ENCODE results near the gene INPP5K.
"Not testable (repeated sequence)": the region's sequence is repeated elsewhere in the genome, so short reads cannot be mapped to it uniquely, and the experiment has no call there.

Gene INPP5K

DNA sequence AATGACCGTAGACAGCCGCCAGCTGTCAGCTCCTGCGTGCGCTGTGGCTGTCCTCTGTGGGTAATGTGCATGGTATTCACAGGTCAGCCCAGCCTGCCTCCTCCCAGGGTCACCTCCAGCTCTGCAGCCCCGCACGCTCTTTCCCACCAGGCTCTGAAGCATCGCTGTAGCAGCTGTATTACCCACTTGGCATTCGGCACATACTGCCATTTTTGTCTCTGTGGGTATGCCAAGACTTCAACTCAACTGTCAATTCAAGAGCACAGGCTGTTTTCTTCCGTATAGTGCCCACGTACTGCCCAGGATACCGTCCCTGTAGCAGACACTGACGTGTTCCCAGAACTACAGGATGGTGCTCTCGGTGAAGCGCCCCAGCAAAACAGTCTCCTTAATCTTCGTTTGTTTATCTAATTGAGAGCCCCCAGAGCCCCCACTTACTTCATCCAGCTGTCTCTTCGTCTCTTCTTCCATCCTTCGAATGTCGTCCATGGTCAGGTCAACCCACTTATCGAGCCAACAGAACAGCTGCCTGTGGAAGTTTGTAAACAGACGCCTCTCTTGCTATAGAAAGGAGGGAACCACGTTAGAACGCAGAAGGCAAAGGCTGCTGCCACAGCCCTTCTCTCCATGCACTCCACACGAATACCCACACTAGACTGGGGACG is 17.4 kb upstream of the INPP5K start:
- no peak for DNase-seq (ENCODE audit: low spot score)
- in situ Hi-C loops (cut with MboI; ENCODE audit: low sequenced_read_pairs, unreplicated experiment): no loop called here
- TF ChIP-seq, protein P1, sequence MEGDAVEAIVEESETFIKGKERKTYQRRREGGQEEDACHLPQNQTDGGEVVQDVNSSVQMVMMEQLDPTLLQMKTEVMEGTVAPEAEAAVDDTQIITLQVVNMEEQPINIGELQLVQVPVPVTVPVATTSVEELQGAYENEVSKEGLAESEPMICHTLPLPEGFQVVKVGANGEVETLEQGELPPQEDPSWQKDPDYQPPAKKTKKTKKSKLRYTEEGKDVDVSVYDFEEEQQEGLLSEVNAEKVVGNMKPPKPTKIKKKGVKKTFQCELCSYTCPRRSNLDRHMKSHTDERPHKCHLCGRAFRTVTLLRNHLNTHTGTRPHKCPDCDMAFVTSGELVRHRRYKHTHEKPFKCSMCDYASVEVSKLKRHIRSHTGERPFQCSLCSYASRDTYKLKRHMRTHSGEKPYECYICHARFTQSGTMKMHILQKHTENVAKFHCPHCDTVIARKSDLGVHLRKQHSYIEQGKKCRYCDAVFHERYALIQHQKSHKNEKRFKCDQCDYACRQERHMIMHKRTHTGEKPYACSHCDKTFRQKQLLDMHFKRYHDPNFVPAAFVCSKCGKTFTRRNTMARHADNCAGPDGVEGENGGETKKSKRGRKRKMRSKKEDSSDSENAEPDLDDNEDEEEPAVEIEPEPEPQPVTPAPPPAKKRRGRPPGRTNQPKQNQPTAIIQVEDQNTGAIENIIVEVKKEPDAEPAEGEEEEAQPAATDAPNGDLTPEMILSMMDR (IDR thresholded peaks at IDR 0.05; ENCODE audit: borderline replicate concordance, control extremely low read depth, extremely low read depth, insufficient read depth, missing control alignments): no peak

DNA sequence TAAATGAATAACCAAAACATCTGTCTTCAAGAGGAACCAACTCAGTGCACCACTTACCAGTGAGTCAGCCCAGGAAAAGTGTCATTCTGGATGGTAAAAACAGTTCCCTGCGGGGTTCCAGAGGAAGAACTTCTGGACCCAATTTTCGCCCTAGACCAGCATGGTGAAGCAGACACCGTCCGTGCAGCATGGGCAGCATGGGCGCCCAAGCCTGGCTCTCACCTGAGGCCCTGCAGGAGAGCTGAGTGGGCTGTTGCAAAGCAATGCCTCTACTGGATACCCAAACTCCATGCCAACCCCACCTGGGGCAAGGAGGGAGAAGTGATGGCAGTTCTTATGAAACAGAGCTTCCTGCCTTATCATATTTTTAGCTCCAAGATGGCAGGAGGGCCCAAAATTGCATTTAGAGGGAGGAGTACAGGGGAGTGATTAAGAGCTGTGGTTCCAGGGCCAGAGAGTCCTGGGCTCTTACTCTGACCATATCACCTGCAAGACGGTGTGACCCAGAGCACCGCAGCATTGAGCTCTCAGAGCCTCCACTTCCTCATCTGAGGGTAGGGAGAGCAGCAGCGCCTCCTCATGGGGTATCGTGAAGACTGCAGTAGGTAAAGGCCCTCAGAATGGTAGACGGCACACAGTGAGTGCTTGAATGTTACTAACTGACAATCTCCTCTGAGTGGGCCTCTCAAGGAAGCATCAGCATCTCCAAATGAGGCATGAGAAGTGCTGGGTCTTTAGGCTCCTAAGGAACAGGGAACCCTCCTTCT is 16.6 kb upstream of the INPP5K start:
- in situ Hi-C loops (cut with MboI; ENCODE audit: low sequenced_read_pairs, unreplicated experiment): no loop called here
- peak; percentile 55 for DNase-seq (ENCODE audit: low spot score)
- TF ChIP-seq, protein P1 (IDR thresholded peaks at IDR 0.05; ENCODE audit: borderline replicate concordance, control extremely low read depth, extremely low read depth, insufficient read depth, missing control alignments): no peak

DNA sequence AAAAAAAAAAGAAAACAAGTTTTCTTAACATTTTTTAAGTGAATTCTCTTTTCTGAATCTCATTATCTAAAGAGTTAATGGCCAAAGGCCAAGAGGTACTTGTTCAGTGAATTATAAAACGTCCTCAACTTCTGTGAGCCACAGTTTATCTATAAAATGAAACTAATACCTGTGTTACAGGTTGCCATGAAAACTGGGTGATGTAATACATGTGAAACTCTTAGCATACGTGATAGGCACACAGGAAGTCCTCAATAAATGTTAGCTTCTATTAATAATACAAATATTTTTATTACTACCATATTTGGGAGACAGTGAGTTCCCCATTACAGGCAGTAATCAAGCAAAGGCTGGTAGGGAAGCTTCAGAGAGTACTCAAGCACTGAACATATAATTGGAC is 13.5 kb upstream of the INPP5K start:
- DNase-seq (ENCODE audit: low spot score): no peak
- in situ Hi-C loops (cut with MboI; ENCODE audit: low sequenced_read_pairs, unreplicated experiment): no loop called here
- TF ChIP-seq, protein P1 (IDR thresholded peaks at IDR 0.05; ENCODE audit: borderline replicate concordance, control extremely low read depth, extremely low read depth, insufficient read depth, missing control alignments): no peak

DNA sequence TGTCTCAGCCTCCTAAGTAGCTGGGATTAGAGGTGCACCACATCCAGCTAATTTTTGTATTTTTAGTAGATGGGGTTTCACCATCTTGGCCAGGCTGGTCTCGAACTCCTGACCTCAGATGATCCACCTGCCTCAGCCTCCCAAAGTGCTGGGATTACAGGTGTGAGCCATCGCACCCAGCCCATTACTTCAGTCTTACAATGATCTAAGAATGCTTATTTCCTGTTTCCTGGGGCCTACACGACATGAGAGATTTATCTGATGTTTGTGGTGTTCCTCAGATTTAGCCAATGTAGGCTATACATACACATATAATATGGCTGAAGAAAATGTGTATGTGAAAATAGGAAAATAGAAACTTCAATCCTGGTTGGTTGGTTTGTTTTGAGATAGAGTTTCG is 10.5 kb upstream of the INPP5K start:
- in situ Hi-C loops (cut with MboI; ENCODE audit: low sequenced_read_pairs, unreplicated experiment); DNase-seq (ENCODE audit: low spot score): not testable (repeated sequence)

DNA sequence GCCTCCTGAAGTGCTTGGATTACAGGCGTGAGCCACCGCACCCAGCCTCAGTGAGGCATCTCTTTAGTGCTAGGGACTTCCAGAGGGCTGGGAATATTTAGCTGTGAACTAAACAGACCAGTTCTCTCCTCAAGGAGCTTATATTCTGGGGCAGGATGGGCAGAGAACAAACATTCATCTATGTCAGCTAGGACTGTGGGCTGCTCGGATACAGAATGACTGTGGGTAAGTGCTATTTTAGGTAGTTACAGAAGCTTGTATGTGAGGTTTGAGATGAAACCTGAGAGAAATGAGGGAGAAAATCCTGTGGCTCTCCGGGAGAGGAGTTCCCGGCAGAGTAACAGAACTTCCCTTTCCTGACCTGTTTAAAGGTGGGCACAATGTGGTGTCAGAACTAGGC is 6.2 kb upstream of the INPP5K start:
- no peak for DNase-seq (ENCODE audit: low spot score)
- TF ChIP-seq, protein P1 (IDR thresholded peaks at IDR 0.05; ENCODE audit: borderline replicate concordance, control extremely low read depth, extremely low read depth, insufficient read depth, missing control alignments): no peak
- in situ Hi-C loops (cut with MboI; ENCODE audit: low sequenced_read_pairs, unreplicated experiment): no loop called here

DNA sequence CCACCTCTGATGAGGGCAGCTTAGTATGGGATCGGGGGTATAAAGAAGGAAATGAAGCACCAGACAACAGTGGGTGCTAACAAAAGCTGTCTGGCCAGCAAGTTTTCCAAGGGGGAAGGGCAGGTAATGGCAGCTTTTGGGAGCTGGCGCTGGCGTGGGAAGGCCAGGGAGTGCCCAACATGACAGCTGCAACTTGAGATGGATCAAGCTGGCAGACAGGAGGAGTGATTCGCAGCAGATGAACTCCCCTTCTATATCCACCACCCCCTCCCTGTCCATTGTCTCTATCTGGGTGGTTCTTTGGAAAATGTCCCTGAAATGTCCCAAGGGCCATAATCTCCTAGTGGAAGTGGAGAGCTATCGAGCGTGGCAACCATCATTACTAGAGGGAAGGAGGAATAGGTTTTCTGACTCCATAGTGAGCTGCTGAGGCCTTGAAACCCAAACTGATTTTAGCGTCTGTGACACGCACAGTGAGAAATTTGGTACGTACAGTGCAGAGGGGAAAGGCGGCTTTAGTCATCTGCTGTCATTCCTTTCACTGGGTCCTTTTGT is 4.8 kb upstream of the INPP5K start:
- no peak for DNase-seq (ENCODE audit: low spot score)
- TF ChIP-seq, protein P1 (IDR thresholded peaks at IDR 0.05; ENCODE audit: borderline replicate concordance, control extremely low read depth, extremely low read depth, insufficient read depth, missing control alignments): no peak
- in situ Hi-C loops (cut with MboI; ENCODE audit: low sequenced_read_pairs, unreplicated experiment): no loop called here

DNA sequence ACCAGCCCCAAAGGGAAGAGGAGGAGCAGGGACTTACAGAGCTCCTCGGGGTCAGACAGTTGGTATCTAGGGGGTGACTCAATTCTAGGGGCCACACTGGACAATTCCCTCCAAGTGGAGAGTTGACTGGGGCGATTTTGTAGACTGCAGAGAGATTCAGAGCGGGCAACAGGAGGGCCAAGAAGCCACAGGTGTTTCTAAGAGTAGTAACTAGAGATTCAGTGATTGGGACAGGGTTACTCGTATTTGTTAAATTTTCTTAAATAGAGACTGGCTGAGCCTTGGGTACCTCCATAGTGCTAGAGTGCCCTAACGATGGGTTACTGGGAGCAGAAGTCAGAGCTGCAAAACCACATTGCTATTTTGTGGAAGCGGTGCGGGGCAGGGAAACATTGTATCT is 3.3 kb upstream of the INPP5K start:
- DNase-seq (ENCODE audit: low spot score): no peak
- in situ Hi-C loops (cut with MboI; ENCODE audit: low sequenced_read_pairs, unreplicated experiment): loop anchor here (10.0 kb wide), 1 partner anchor 165 kb away; no protein-coding TSS in a partner anchor
- TF ChIP-seq, protein P1 (IDR thresholded peaks at IDR 0.05; ENCODE audit: borderline replicate concordance, control extremely low read depth, extremely low read depth, insufficient read depth, missing control alignments): no peak
